ENCODE measurements around the gene TULP3. TPM values are rescaled to one million over a fixed set of nuclear protein-coding genes. Genes with fewer than 3 reads are reported as not detected.
"Not testable (repeated sequence)": the region's sequence is repeated elsewhere in the genome, so short reads cannot be mapped to it uniquely, and the experiment has no call there.

Gene TULP3
- total RNA-seq, 1 donor = 43.4 TPM

DNA sequence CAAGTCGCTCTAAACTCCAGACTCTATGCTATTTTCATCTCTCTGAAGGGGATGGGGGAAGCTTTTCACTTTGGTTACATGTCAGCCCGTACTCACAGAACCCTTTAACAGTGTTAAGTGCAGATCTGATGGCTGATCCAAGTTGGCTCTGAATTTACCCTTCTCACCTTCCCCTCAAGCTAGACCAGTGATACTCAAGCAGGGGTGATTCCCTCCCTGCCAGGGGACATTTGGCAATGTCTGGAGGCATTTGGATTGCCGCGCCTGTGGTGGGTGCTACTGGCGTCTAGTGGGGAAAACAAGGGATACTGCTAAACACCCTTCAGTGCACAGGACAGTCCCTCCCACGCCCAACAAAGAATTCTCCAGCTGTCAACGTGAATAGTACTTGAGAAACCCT is 27.8 kb upstream of the TULP3 start:
- Histone ChIP-seq H3K9me3 (ENCODE audit: low read depth, low read length) (no peaks in the 10 kb centered on the region), H3K27me3 (ENCODE audit: insufficient read depth, low read length) (no peaks in the 10 kb centered on the region), H4K20me1 (ENCODE audit: insufficient read depth, low read length) (no peaks in the 10 kb centered on the region), H3K36me3 (ENCODE audit: insufficient read depth, low read length) (peaks cover 33% of the 10 kb centered on the region), H3K27ac (ENCODE audit: low read depth, low read length) (no peak overlapping the region), H3K4me2 (ENCODE audit: insufficient read depth, low read length) (no peak overlapping the region), H3K4me1 (ENCODE audit: insufficient read depth, low read length) (no peaks in the 10 kb centered on the region), H3K4me3 (ENCODE audit: insufficient read depth, low read length) (no peak overlapping the region), H2AFZ (ENCODE audit: low read length) (no peak overlapping the region), H3K79me2 (ENCODE audit: insufficient read depth, low read length) (no peaks in the 10 kb centered on the region)
- TF ChIP-seq, protein P1, sequence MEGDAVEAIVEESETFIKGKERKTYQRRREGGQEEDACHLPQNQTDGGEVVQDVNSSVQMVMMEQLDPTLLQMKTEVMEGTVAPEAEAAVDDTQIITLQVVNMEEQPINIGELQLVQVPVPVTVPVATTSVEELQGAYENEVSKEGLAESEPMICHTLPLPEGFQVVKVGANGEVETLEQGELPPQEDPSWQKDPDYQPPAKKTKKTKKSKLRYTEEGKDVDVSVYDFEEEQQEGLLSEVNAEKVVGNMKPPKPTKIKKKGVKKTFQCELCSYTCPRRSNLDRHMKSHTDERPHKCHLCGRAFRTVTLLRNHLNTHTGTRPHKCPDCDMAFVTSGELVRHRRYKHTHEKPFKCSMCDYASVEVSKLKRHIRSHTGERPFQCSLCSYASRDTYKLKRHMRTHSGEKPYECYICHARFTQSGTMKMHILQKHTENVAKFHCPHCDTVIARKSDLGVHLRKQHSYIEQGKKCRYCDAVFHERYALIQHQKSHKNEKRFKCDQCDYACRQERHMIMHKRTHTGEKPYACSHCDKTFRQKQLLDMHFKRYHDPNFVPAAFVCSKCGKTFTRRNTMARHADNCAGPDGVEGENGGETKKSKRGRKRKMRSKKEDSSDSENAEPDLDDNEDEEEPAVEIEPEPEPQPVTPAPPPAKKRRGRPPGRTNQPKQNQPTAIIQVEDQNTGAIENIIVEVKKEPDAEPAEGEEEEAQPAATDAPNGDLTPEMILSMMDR (IDR thresholded peaks at IDR 0.05; ENCODE audit: extremely low read depth, low read depth, low read length) = no peak
- DNase-seq (ENCODE audit: insufficient read length, low spot score, missing footprints) = no peak

- not testable (repeated sequence) for H3K27ac ChIP-seq (ENCODE audit: low read depth, low read length); H3K4me2 ChIP-seq (ENCODE audit: insufficient read depth, low read length); DNase-seq (ENCODE audit: insufficient read length, low spot score, missing footprints); H3K4me3 ChIP-seq (ENCODE audit: insufficient read depth, low read length); H3K9me3 ChIP-seq (ENCODE audit: low read depth, low read length); H4K20me1 ChIP-seq (ENCODE audit: insufficient read depth, low read length); H3K4me1 ChIP-seq (ENCODE audit: insufficient read depth, low read length); H3K79me2 ChIP-seq (ENCODE audit: insufficient read depth, low read length); H3K27me3 ChIP-seq (ENCODE audit: insufficient read depth, low read length); H2AFZ ChIP-seq (ENCODE audit: low read length)
- H3K36me3 ChIP-seq (ENCODE audit: insufficient read depth, low read length) = peaks cover 38% of the 10 kb centered on the region
Measured at GRCh38 chr12:2863402-2863801, 27.3 kb upstream of the TULP3 start.

- no peaks in the 10 kb centered on the region for H4K20me1 ChIP-seq (ENCODE audit: insufficient read depth, low read length)
- H3K36me3 ChIP-seq (ENCODE audit: insufficient read depth, low read length) = peaks cover 36% of the 10 kb centered on the region
- DNase-seq (ENCODE audit: insufficient read length, low spot score, missing footprints) = no peak
- no peaks in the 10 kb centered on the region for H3K27me3 ChIP-seq (ENCODE audit: insufficient read depth, low read length)
- TF ChIP-seq, protein P1 (IDR thresholded peaks at IDR 0.05; ENCODE audit: extremely low read depth, low read depth, low read length) = no peak
- no peak overlapping the region for H3K27ac ChIP-seq (ENCODE audit: low read depth, low read length)
- H3K4me3 ChIP-seq (ENCODE audit: insufficient read depth, low read length) = no peak overlapping the region
- no peaks in the 10 kb centered on the region for H3K4me1 ChIP-seq (ENCODE audit: insufficient read depth, low read length)
- no peak overlapping the region for H3K4me2 ChIP-seq (ENCODE audit: insufficient read depth, low read length)
- H2AFZ ChIP-seq (ENCODE audit: low read length) = no peak overlapping the region
- H3K9me3 ChIP-seq (ENCODE audit: low read depth, low read length) = no peaks in the 10 kb centered on the region
- no peaks in the 10 kb centered on the region for H3K79me2 ChIP-seq (ENCODE audit: insufficient read depth, low read length)
Measured at GRCh38 chr12:2864198-2864597, 26.5 kb upstream of the TULP3 start.

GRCh38 chr12:2868986-2869632 is 21.6 kb upstream of the TULP3 start:
- H4K20me1 ChIP-seq (ENCODE audit: insufficient read depth, low read length); H3K27ac ChIP-seq (ENCODE audit: low read depth, low read length); H3K9me3 ChIP-seq (ENCODE audit: low read depth, low read length); H3K4me2 ChIP-seq (ENCODE audit: insufficient read depth, low read length); H3K4me1 ChIP-seq (ENCODE audit: insufficient read depth, low read length); H3K4me3 ChIP-seq (ENCODE audit: insufficient read depth, low read length); H3K27me3 ChIP-seq (ENCODE audit: insufficient read depth, low read length): not testable (repeated sequence)
- Histone ChIP-seq H2AFZ (ENCODE audit: low read length) (peak overlapping the region; percentile 60), H3K79me2 (ENCODE audit: insufficient read depth, low read length) (peaks cover 15% of the 10 kb centered on the region), H3K36me3 (ENCODE audit: insufficient read depth, low read length) (peaks cover 33% of the 10 kb centered on the region)
- peak; percentile 87 for DNase-seq (ENCODE audit: insufficient read length, low spot score, missing footprints)

DNA sequence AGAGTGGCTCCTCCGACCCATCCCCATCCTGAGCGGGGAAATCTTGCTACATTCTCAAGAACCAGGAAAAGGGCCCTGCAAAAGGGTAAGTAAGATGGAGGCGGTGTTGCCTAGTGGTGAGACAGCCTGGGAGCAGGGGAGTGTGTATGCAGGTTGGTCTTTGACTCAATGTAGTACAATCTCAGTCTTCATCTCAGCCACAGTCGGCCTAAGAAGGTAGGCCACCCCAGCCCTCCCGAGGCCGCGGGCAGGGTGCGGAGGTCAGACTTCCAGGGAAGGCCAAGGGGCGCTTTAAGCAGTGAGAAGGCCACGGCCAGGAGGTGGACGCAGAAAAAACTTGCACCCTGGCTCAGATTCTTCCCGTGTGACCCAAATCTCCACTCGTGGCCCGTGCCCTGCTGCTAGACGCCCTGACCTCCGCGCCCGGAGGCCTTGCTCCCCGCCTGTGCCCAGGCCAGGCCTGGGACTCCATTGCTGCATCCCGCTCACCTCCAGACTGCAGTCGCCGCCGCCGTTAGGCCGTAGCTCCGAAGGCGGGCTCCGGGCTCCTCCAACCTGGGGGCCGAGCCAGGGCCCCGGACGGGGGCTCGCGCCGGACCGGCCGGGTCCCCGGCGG is 14.2 kb upstream of the TULP3 start:
- DNase-seq (ENCODE audit: insufficient read length, low spot score, missing footprints) = peak; percentile 77
- Histone ChIP-seq H3K4me3 (ENCODE audit: insufficient read depth, low read length) (peak overlapping the region; percentile 94), H4K20me1 (ENCODE audit: insufficient read depth, low read length) (peaks cover 5% of the 10 kb centered on the region), H3K27ac (ENCODE audit: low read depth, low read length) (peak overlapping the region; percentile 72), H2AFZ (ENCODE audit: low read length) (peak overlapping the region; percentile 99), H3K27me3 (ENCODE audit: insufficient read depth, low read length) (no peaks in the 10 kb centered on the region), H3K9me3 (ENCODE audit: low read depth, low read length) (no peaks in the 10 kb centered on the region), H3K4me2 (ENCODE audit: insufficient read depth, low read length) (peak overlapping the region; percentile 98), H3K36me3 (ENCODE audit: insufficient read depth, low read length) (no peaks in the 10 kb centered on the region), H3K4me1 (ENCODE audit: insufficient read depth, low read length) (peaks cover 15% of the 10 kb centered on the region), H3K79me2 (ENCODE audit: insufficient read depth, low read length) (peaks cover 80% of the 10 kb centered on the region)
- TF ChIP-seq, protein P1 (IDR thresholded peaks at IDR 0.05; ENCODE audit: extremely low read depth, low read depth, low read length) = no peak

Data from osteoblast (primary cell).